HL-60/S4 treated with retinoic acid at 250 ng/mL for 4 days and 3 days (cell line): ENCODE data around the gene ZMIZ1.
"Not testable (repeated sequence)": the region's sequence is repeated elsewhere in the genome, so short reads cannot be mapped to it uniquely, and the experiment has no call there.

Source experiments
- in situ Hi-C: fragments of 300-500 bp; cut with MboI; formaldehyde crosslinking; loops from 2 replicates; pipeline ENCODE4 v1.7.0; 2022; ENCODE audit warnings: low sequenced_read_pairs

The ZMIZ1 gene

GRCh38 chr10:79326361-79327089, 257.8 kb downstream of the ZMIZ1 start:
- in situ Hi-C loops: no loop called here

- in situ Hi-C loops: no loop called here
These were observed 258.3 kb downstream of the ZMIZ1 start for GRCh38 chr10:79327090-79327457.

- in situ Hi-C loops: no loop called here
These were observed 259.5 kb downstream of the ZMIZ1 start for GRCh38 chr10:79328147-79328701.

- in situ Hi-C loops: no loop called here
These were observed 260.2 kb downstream of the ZMIZ1 start for GRCh38 chr10:79328737-79329504.

GRCh38 chr10:79329529-79329928, 260.8 kb downstream of the ZMIZ1 start:
- in situ Hi-C loops: no loop called here

GRCh38 chr10:79331226-79331625, 262.5 kb downstream of the ZMIZ1 start:
- in situ Hi-C loops: no loop called here

- in situ Hi-C loops: no loop called here
These were observed 262.9 kb downstream of the ZMIZ1 start for GRCh38 chr10:79331709-79332108.

- in situ Hi-C loops: not testable (repeated sequence)
These were observed 264.0 kb downstream of the ZMIZ1 start for GRCh38 chr10:79332610-79333315.

GRCh38 chr10:79333513-79333912, 264.7 kb downstream of the ZMIZ1 start:
- in situ Hi-C loops: no loop called here

GRCh38 chr10:79334573-79334972, 265.8 kb downstream of the ZMIZ1 start:
- in situ Hi-C loops: no loop called here

GRCh38 chr10:79335094-79335469, 266.3 kb downstream of the ZMIZ1 start:
- in situ Hi-C loops: no loop called here

GRCh38 chr10:79335470-79336235, 266.9 kb downstream of the ZMIZ1 start:
- in situ Hi-C loops: no loop called here

GRCh38 chr10:79336276-79336675, 267.5 kb downstream of the ZMIZ1 start:
- in situ Hi-C loops: no loop called here

- in situ Hi-C loops: no loop called here
These were observed 268.0 kb downstream of the ZMIZ1 start for GRCh38 chr10:79336739-79337138.

GRCh38 chr10:79337783-79338469, 269.2 kb downstream of the ZMIZ1 start:
- in situ Hi-C loops: not testable (repeated sequence)

- in situ Hi-C loops: no loop called here
These were observed 270.5 kb downstream of the ZMIZ1 start for GRCh38 chr10:79339266-79339665.

- in situ Hi-C loops: no loop called here
These were observed 272.0 kb downstream of the ZMIZ1 start for GRCh38 chr10:79340646-79341244.

GRCh38 chr10:79342295-79342761, 273.6 kb downstream of the ZMIZ1 start:
- in situ Hi-C loops: no loop called here

GRCh38 chr10:79342811-79343561, 274.2 kb downstream of the ZMIZ1 start:
- in situ Hi-C loops: no loop called here
